Upper lobe of left lung (tissue), 4 donors: ENCODE data around the gene XRRA1.

ENCODE experiments used
- CTCF ChIP-seq, 6 experiments: fragments of 450-650 bp in 4 of 6; fragments of 200-600 bp in 2 of 6; sonication (generic) in 2 of 6; IDR thresholded peaks; one replicate each; pipeline ENCODE4 v1.5.1; 2016 to 2019; ENCODE audit warnings: antibody characterized with exemption in 6 of 6
- POLR2AphosphoS5 ChIP-seq, 2 donors: sonication (generic); formaldehyde crosslinking; IDR thresholded peaks; one replicate each; pipeline ENCODE4 v1.5.1; 2017; ENCODE audit warnings: antibody characterized with exemption in 2 of 2

- no peak for TF ChIP-seq CTCF (IDR thresholded peaks at IDR 0.05)
- no peak for TF ChIP-seq POLR2AphosphoS5 (IDR thresholded peaks at IDR 0.05)
Observed at GRCh38 chr11:74839971-74840370, 108.9 kb downstream of the XRRA1 start.
